CD1c-positive myeloid dendritic cell (primary cell): ENCODE results near the gene BIN2.

Source experiments
- DNase-seq: peaks from one replicate; pipeline ENCODE4 v3.0.0-alpha.2; 2016; ENCODE audit errors: extremely low spot score

Gene BIN2

GRCh38 chr12:51323966-51324895, at the start of gene BIN2:
TSS of gene BIN2 (minus strand) at chr12:51324174. CDS start at chr12:51324102, 72 bp downstream.
- DNase-seq, result peak; percentile 69

GRCh38 chr12:51373187-51373586, 49.2 kb upstream of the BIN2 start:
- peak; percentile 77 for DNase-seq

- no peak for DNase-seq
These were observed 48.0 kb upstream of the BIN2 start for GRCh38 chr12:51372021-51372420.

GRCh38 chr12:51371295-51371953, 47.5 kb upstream of the BIN2 start:
- DNase-seq, result peak; percentile 4

- DNase-seq, result no peak
These were observed 46.7 kb upstream of the BIN2 start for GRCh38 chr12:51370667-51371066.

GRCh38 chr12:51369581-51369980, 45.6 kb upstream of the BIN2 start:
- DNase-seq, result no peak

GRCh38 chr12:51368640-51369517, 44.9 kb upstream of the BIN2 start:
- peak; percentile 90 for DNase-seq

GRCh38 chr12:51365276-51365675, 41.3 kb upstream of the BIN2 start:
- DNase-seq, result no peak

- DNase-seq, result no peak
These were observed 40.0 kb upstream of the BIN2 start for GRCh38 chr12:51364001-51364400.

- no peak for DNase-seq
These were observed 38.9 kb upstream of the BIN2 start for GRCh38 chr12:51362747-51363342.

- no peak for DNase-seq
These were observed 38.3 kb upstream of the BIN2 start for GRCh38 chr12:51362307-51362706.

GRCh38 chr12:51361161-51362016, 37.4 kb upstream of the BIN2 start:
- DNase-seq, result no peak

- DNase-seq, result no peak
These were observed 36.3 kb upstream of the BIN2 start for GRCh38 chr12:51360315-51360714.

GRCh38 chr12:51359851-51360250, 35.9 kb upstream of the BIN2 start:
- no peak for DNase-seq

- DNase-seq, result no peak
These were observed 34.5 kb upstream of the BIN2 start for GRCh38 chr12:51358496-51358895.

- DNase-seq, result no peak
These were observed 33.5 kb upstream of the BIN2 start for GRCh38 chr12:51357374-51358047.

- peak; percentile 56 for DNase-seq
These were observed 28.0 kb upstream of the BIN2 start for GRCh38 chr12:51351913-51352532.

GRCh38 chr12:51349026-51349425, 25.1 kb upstream of the BIN2 start:
- no peak for DNase-seq

GRCh38 chr12:51348116-51348515, 24.1 kb upstream of the BIN2 start:
- DNase-seq, result no peak

- no peak for DNase-seq
These were observed 22.6 kb upstream of the BIN2 start, which contains the start of gene CELA1 for GRCh38 chr12:51346581-51346980. TSS of gene CELA1 (minus strand) at chr12:51346679. CDS start at chr12:51346638, 41 bp downstream.
